HG02870 (cell line): Measurements from ENCODE around the gene PCDHB9.
"Not testable (repeated sequence)": the region's sequence is repeated elsewhere in the genome, so short reads cannot be mapped to it uniquely, and the experiment has no call there.

Experiments
- ATAC-seq: cut with Tn5 transposase; IDR thresholded peaks from one replicate; pipeline ENCODE4 v1.9.1; 2021; ENCODE audit warnings: mild to moderate bottlenecking, moderate library complexity; ENCODE audit not compliant: unreplicated experiment

Gene PCDHB9

GRCh38 chr5:141184117-141184855 is 2.7 kb upstream of the PCDHB9 start:
- not testable (repeated sequence) for ATAC-seq

- not testable (repeated sequence) for ATAC-seq
Measured at GRCh38 chr5:141188682-141189081, 1.7 kb downstream of the PCDHB9 start.

- ATAC-seq = not testable (repeated sequence)
Measured at GRCh38 chr5:141189131-141189530, 2.2 kb downstream of the PCDHB9 start.

- no peak for ATAC-seq
Measured at GRCh38 chr5:141192110-141192725, 5.3 kb downstream of the PCDHB9 start, which contains the start of gene PCDHB10. Gene PCDHB10, plus strand, starts transcription at chr5:141192353. Its CDS starts 200 bp downstream, at chr5:141192553.

- not testable (repeated sequence) for ATAC-seq
Measured at GRCh38 chr5:141194332-141194731, 7.4 kb downstream of the PCDHB9 start.

- ATAC-seq = no peak
Measured at GRCh38 chr5:141196363-141196762, 9.4 kb downstream of the PCDHB9 start.

GRCh38 chr5:141199359-141200235 is 12.6 kb downstream of the PCDHB9 start, which contains the start of gene PCDHB11:
Gene PCDHB11, plus strand, starts transcription at chr5:141199627. Its CDS starts 148 bp downstream, at chr5:141199775.
- ATAC-seq = no peak

GRCh38 chr5:141201126-141201525 is 14.2 kb downstream of the PCDHB9 start:
- ATAC-seq = not testable (repeated sequence)

- not testable (repeated sequence) for ATAC-seq
Measured at GRCh38 chr5:141201646-141202045, 14.7 kb downstream of the PCDHB9 start.

- no peak for ATAC-seq
Measured at GRCh38 chr5:141208478-141208877, 21.5 kb downstream of the PCDHB9 start, which contains the start of gene PCDHB12. Gene PCDHB12, plus strand, starts transcription at chr5:141208719. Its CDS starts 189 bp downstream, at chr5:141208908.

- ATAC-seq = not testable (repeated sequence)
Measured at GRCh38 chr5:141210281-141210680, 23.3 kb downstream of the PCDHB9 start.

- not testable (repeated sequence) for ATAC-seq
Measured at GRCh38 chr5:141210849-141211248, 23.9 kb downstream of the PCDHB9 start.

GRCh38 chr5:141213656-141214339 is 26.8 kb downstream of the PCDHB9 start, which contains the start of gene PCDHB13:
Gene PCDHB13, plus strand, starts transcription at chr5:141213919. Its CDS starts 205 bp downstream, at chr5:141214124.
- not testable (repeated sequence) for ATAC-seq

GRCh38 chr5:141214583-141214982 is 27.6 kb downstream of the PCDHB9 start:
- not testable (repeated sequence) for ATAC-seq

- not testable (repeated sequence) for ATAC-seq
Measured at GRCh38 chr5:141215504-141215903, 28.5 kb downstream of the PCDHB9 start.

- not testable (repeated sequence) for ATAC-seq
Measured at GRCh38 chr5:141216035-141216434, 29.1 kb downstream of the PCDHB9 start.

- no peak for ATAC-seq
Measured at GRCh38 chr5:141223112-141223783, 36.3 kb downstream of the PCDHB9 start, which contains the start of gene PCDHB14. Gene PCDHB14, plus strand, starts transcription at chr5:141223343. Its CDS starts 163 bp downstream, at chr5:141223506.

GRCh38 chr5:141224844-141225243 is 37.9 kb downstream of the PCDHB9 start:
- ATAC-seq = not testable (repeated sequence)

- ATAC-seq = not testable (repeated sequence)
Measured at GRCh38 chr5:141225421-141225820, 38.5 kb downstream of the PCDHB9 start.
